IPS-18a (cell line): ENCODE results near the gene WDFY3.

Experiments
- H3K27ac ChIP-seq: one replicate; pipeline ENCODE4 v1.5.1; 2013; ENCODE audit warnings: low read length
- H3K27me3 ChIP-seq: one replicate; pipeline ENCODE4 v1.6.1; 2013; ENCODE audit warnings: mild to moderate bottlenecking, low read length; ENCODE audit not compliant: control insufficient read depth, insufficient read depth
- H3K36me3 ChIP-seq: one replicate; pipeline ENCODE4 v1.6.1; 2013; ENCODE audit warnings: low read depth, low read length; ENCODE audit not compliant: control insufficient read depth
- H3K4me1 ChIP-seq: one replicate; pipeline ENCODE4 v1.6.1; 2013; ENCODE audit warnings: low read depth, low read length; ENCODE audit not compliant: control insufficient read depth
- H3K4me3 ChIP-seq: one replicate; pipeline ENCODE4 v1.5.1; 2013; ENCODE audit warnings: low read length
- H3K9ac ChIP-seq: one replicate; pipeline ENCODE4 v1.6.1; 2013; ENCODE audit warnings: mild to moderate bottlenecking, low read length, moderate library complexity
- H3K9me3 ChIP-seq: one replicate; pipeline ENCODE4 v1.6.1; 2013; ENCODE audit warnings: low read depth, low read length; ENCODE audit not compliant: control insufficient read depth

WDFY3 gene

DNA sequence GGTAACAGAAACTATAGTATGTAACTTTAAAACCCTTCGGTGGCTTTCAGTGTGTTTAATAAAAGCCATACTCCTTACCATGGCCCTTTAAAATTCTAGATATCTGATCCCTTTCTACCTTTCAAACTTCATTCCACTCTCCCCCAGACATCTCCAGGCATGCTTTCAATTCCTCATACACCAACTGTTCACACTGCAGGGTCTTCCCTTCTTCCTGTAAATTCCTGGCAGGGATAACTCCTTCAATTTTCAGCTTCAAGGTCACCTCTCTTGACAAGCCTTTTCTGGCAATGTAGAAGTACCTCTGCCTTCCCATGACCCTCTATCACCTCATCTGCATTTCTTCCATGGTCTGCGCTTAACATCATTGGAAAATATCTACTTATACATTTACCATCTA lies 60.8 kb downstream of the WDFY3 start:
- no peak overlapping the region for H3K4me3 ChIP-seq
- H3K4me1 ChIP-seq = peaks cover 18% of the 10 kb centered on the region
- H3K9ac ChIP-seq = no peak overlapping the region
- no peak overlapping the region for H3K27ac ChIP-seq
- no peaks in the 10 kb centered on the region for H3K9me3 ChIP-seq
- no peaks in the 10 kb centered on the region for H3K27me3 ChIP-seq
- H3K36me3 ChIP-seq = no peaks in the 10 kb centered on the region

- H3K36me3 ChIP-seq = no peaks in the 10 kb centered on the region
- no peak overlapping the region for H3K9ac ChIP-seq
- no peaks in the 10 kb centered on the region for H3K9me3 ChIP-seq
- H3K4me3 ChIP-seq = no peak overlapping the region
- H3K4me1 ChIP-seq = peaks cover 7% of the 10 kb centered on the region
- no peaks in the 10 kb centered on the region for H3K27me3 ChIP-seq
- H3K27ac ChIP-seq = no peak overlapping the region
Measured at GRCh38 chr4:84901740-84902281, 64.7 kb downstream of the WDFY3 start.

DNA sequence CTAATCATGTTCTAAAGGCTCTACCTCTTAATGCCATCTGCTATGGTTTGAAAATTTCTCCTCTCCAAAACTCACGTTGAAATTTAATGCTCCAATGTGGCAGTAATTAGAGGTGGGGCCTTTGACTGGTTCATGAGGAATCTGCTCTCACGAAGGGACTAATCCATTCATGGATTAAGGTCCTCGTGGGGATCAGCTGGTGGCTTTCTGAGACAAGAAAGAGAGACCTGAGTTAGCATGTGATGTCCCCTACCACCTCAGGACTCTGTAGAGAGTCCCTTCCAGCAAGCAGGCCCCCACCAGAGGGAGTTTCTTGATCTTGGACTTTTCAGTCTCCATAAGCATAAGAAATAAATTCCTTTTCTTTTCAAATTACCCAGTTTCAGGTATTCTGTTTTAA lies 65.3 kb downstream of the WDFY3 start:
- Histone ChIP-seq H3K4me3 (no peak overlapping the region), H3K36me3 (no peaks in the 10 kb centered on the region), H3K27ac (no peak overlapping the region), H3K9me3 (no peaks in the 10 kb centered on the region), H3K9ac (no peak overlapping the region), H3K4me1 (peaks cover 7% of the 10 kb centered on the region), H3K27me3 (no peaks in the 10 kb centered on the region)

DNA sequence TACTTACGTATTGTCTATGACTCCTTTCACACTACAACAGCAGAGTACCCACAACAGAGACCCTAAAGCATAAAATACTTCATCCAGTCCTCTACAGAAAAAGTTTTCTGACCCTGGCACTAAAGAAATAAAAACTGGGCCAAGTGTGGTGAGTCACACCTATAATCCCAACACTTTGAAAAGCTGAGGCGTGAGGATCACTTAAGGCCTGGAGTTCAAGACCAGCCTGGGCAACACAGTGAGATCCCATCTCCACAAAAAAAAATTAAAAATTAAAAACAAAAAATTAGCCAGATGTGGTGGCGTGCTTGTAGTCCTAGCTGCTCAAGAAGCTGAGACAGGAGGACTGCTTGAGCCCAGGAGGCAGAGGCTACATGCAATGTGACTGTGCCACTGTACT lies 66.9 kb downstream of the WDFY3 start:
- H3K4me1 ChIP-seq = peaks cover 4% of the 10 kb centered on the region
- H3K27me3 ChIP-seq = no peaks in the 10 kb centered on the region
- H3K4me3 ChIP-seq = no peak overlapping the region
- no peaks in the 10 kb centered on the region for H3K36me3 ChIP-seq
- no peaks in the 10 kb centered on the region for H3K9me3 ChIP-seq
- no peak overlapping the region for H3K9ac ChIP-seq
- no peak overlapping the region for H3K27ac ChIP-seq

- H3K4me1 ChIP-seq = peaks cover 9% of the 10 kb centered on the region
- H3K36me3 ChIP-seq = peaks cover 2% of the 10 kb centered on the region
- no peaks in the 10 kb centered on the region for H3K27me3 ChIP-seq
- H3K27ac ChIP-seq = no peak overlapping the region
- no peaks in the 10 kb centered on the region for H3K9me3 ChIP-seq
- H3K4me3 ChIP-seq = no peak overlapping the region
- H3K9ac ChIP-seq = no peak overlapping the region
Measured at GRCh38 chr4:84897516-84897915, 69.0 kb downstream of the WDFY3 start.

DNA sequence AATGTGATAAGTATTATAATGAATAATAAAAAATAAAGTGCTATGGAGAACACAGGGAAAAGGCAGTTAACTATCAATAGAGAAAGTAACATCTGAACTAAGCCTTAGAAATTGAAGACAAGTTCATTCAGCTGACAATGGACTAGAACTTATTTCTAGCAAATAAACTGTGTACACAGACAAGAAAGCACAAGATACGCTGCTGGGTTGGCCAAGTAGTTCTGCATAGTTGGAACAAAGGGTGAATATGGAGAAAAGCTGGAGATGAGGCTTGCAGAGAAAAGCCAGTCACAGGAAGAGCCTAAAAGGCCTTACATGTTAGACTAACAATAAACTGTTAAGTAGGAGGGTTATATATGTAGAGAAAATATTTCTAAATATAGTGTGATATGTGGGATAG lies 71.2 kb downstream of the WDFY3 start:
- peaks cover 4% of the 10 kb centered on the region for H3K36me3 ChIP-seq
- H3K27ac ChIP-seq = no peak overlapping the region
- no peak overlapping the region for H3K4me3 ChIP-seq
- peaks cover 5% of the 10 kb centered on the region for H3K4me1 ChIP-seq
- no peak overlapping the region for H3K9ac ChIP-seq
- H3K9me3 ChIP-seq = no peaks in the 10 kb centered on the region
- no peaks in the 10 kb centered on the region for H3K27me3 ChIP-seq

GRCh38 chr4:84894621-84895020 lies 71.9 kb downstream of the WDFY3 start:
- Histone ChIP-seq H3K27ac (no peak overlapping the region), H3K4me1 (peaks cover 5% of the 10 kb centered on the region), H3K4me3 (no peak overlapping the region), H3K9me3 (no peaks in the 10 kb centered on the region), H3K36me3 (peaks cover 4% of the 10 kb centered on the region), H3K27me3 (no peaks in the 10 kb centered on the region), H3K9ac (no peak overlapping the region)

GRCh38 chr4:84892950-84893349 lies 73.5 kb downstream of the WDFY3 start:
- Histone ChIP-seq H3K27ac (no peak overlapping the region), H3K36me3 (peaks cover 4% of the 10 kb centered on the region), H3K9me3 (no peaks in the 10 kb centered on the region), H3K27me3 (no peaks in the 10 kb centered on the region), H3K4me1 (peaks cover 5% of the 10 kb centered on the region), H3K4me3 (no peak overlapping the region), H3K9ac (no peak overlapping the region)

- H3K9me3 ChIP-seq = no peaks in the 10 kb centered on the region
- no peaks in the 10 kb centered on the region for H3K27me3 ChIP-seq
- H3K4me1 ChIP-seq = no peaks in the 10 kb centered on the region
- no peak overlapping the region for H3K9ac ChIP-seq
- no peak overlapping the region for H3K27ac ChIP-seq
- H3K4me3 ChIP-seq = no peak overlapping the region
- peaks cover 4% of the 10 kb centered on the region for H3K36me3 ChIP-seq
Measured at GRCh38 chr4:84887824-84888223, 78.7 kb downstream of the WDFY3 start.

- Histone ChIP-seq H3K36me3 (no peaks in the 10 kb centered on the region), H3K4me3 (no peak overlapping the region), H3K9ac (no peak overlapping the region), H3K27me3 (no peaks in the 10 kb centered on the region), H3K4me1 (peaks cover 5% of the 10 kb centered on the region), H3K9me3 (no peaks in the 10 kb centered on the region), H3K27ac (no peak overlapping the region)
Measured at GRCh38 chr4:84879651-84880200, 86.8 kb downstream of the WDFY3 start.

DNA sequence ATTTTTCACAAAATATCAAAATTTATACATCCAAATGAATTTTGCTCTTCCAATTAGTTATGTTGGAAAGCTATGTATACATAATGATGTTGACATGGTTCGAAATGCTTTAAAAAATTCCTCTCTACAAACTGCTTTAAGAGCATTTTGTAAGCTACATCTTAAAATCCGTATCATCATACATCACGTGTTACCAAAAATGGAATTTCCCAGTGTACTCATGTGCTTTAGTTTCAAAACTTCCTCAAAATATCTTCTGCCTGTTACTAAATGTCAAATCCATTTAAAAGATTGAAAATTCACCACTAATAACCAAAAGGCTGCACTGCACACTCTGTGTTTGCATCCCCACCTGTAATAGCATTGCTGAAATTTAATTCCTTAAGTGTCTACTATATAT lies 87.9 kb downstream of the WDFY3 start:
- Histone ChIP-seq H3K36me3 (no peaks in the 10 kb centered on the region), H3K9ac (no peak overlapping the region), H3K27ac (no peak overlapping the region), H3K4me1 (peaks cover 5% of the 10 kb centered on the region), H3K27me3 (no peaks in the 10 kb centered on the region), H3K9me3 (no peaks in the 10 kb centered on the region), H3K4me3 (no peak overlapping the region)

- peaks cover 5% of the 10 kb centered on the region for H3K4me1 ChIP-seq
- no peaks in the 10 kb centered on the region for H3K9me3 ChIP-seq
- H3K4me3 ChIP-seq = no peak overlapping the region
- no peaks in the 10 kb centered on the region for H3K27me3 ChIP-seq
- no peak overlapping the region for H3K27ac ChIP-seq
- H3K9ac ChIP-seq = no peak overlapping the region
- no peaks in the 10 kb centered on the region for H3K36me3 ChIP-seq
Measured at GRCh38 chr4:84878090-84878489, 88.4 kb downstream of the WDFY3 start.
